ENCODE measurements around the gene PIK3CD.

- TF ChIP-seq CTCF (IDR thresholded peaks at IDR 0.05; ENCODE audit: low read length) (no peak), EZH2 (IDR thresholded peaks at IDR 0.05; ENCODE audit: borderline replicate concordance, low read length) (no peak)
These were observed 4.3 kb downstream of the PIK3CD start for GRCh38 chr1:9655836-9656235.

All from OCI-LY1 (cell line).